AG09319 (cell line): Measurements from ENCODE around the gene TMEM271.

ENCODE experiments used
- DNase-seq: peaks from one replicate; pipeline ENCODE4 v3.0.0-alpha.2; 2010; ENCODE audit warnings: low read depth; ENCODE audit errors: extremely low read depth
- CTCF ChIP-seq: IDR thresholded peaks from 2 replicates; pipeline ENCODE4 v1.5.1; 2011; ENCODE audit warnings: low read depth, mild to moderate bottlenecking, inconsistent platforms, low read length, moderate library complexity

Gene TMEM271

GRCh38 chr4:622071-622995 lies 46.2 kb upstream of the TMEM271 start:
- no peak for TF ChIP-seq CTCF
- DNase-seq: no peak

GRCh38 chr4:621296-622070 lies 45.4 kb upstream of the TMEM271 start:
- no peak for TF ChIP-seq CTCF
- DNase-seq: no peak

- TF ChIP-seq CTCF: no peak
- no peak for DNase-seq
Measured at GRCh38 chr4:620851-621261, 44.8 kb upstream of the TMEM271 start.

- no peak for DNase-seq
- no peak for TF ChIP-seq CTCF
Measured at GRCh38 chr4:620201-620600, 44.1 kb upstream of the TMEM271 start.

GRCh38 chr4:617644-618641 lies 41.8 kb upstream of the TMEM271 start:
- no peak for TF ChIP-seq CTCF
- DNase-seq: no peak

GRCh38 chr4:616911-617643 lies 41.0 kb upstream of the TMEM271 start:
- DNase-seq: no peak

More at GRCh38 chr4:616911-617643, 41.0 kb upstream of the TMEM271 start:
- TF ChIP-seq CTCF: no peak
